HepG2 (cell line): Measurements from ENCODE around the gene NAXD.

ENCODE experiments used
- MAFF ChIP-seq: IDR thresholded peaks from 2 replicates; pipeline ENCODE4 v1.6.1; 2011; ENCODE audit warnings: low read depth, low read length, improper control_type of control experiment
- NR2C2 ChIP-seq: sonication (generic); formaldehyde crosslinking; IDR thresholded peaks from 2 replicates; pipeline ENCODE4 v1.4.0; 2020; ENCODE audit warnings: missing genetic modification reagents, mild to moderate bottlenecking, moderate library complexity, borderline replicate concordance
- ZNF546 ChIP-seq: sonication (generic); formaldehyde crosslinking; conservative IDR thresholded peaks from 2 replicates; pipeline ENCODE4 v1.8.1; 2023; ENCODE audit warnings: mild to moderate bottlenecking, missing genetic modification reagents

DNA sequence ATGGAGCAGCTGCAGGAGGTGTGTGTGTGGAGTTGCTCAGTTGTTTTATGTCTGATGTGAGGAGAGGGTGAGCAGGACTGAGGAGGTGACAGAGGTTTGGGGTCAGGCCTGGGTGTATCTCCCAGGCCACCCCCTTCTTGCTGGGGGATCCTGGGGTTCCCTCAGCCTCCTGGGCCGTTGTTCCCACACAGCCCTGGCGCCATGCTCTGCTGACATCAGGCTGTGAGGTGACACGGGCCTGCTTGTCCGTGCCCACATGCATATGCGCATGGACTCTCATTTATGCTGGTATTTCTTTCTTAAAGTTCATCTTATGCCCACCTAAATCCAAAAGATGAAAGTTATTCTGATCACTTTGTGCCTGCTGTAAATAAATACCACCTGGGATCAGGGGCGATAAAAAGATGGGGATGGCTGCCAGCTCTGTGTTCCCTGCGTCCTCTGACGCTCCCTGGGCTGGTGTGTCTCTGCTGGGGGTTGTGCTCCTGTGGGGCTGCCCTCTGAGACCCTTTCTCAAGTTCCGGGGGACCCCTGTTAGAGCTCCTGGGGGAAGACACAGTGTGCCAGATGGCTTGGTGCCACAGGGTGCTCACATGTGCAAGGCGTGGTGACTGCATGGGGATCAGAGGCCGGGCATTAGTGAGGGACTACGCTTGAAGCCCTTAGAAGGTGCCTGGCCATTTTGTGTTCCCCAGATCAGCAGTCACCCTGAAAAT lies 12.6 kb downstream of the NAXD start:
- TF ChIP-seq MAFF (no peak), ZNF546 (CRISPR knock-in tag) (no peak), NR2C2 (CRISPR knock-in tag) (no peak)
